ENCODE results near the gene SAXO1. TPM values are rescaled to one million over a fixed set of nuclear protein-coding genes. Genes with fewer than 3 reads are reported as not detected.

The SAXO1 gene
- total RNA-seq, 1 donor from 2014 or later: 0.09 TPM

DNA sequence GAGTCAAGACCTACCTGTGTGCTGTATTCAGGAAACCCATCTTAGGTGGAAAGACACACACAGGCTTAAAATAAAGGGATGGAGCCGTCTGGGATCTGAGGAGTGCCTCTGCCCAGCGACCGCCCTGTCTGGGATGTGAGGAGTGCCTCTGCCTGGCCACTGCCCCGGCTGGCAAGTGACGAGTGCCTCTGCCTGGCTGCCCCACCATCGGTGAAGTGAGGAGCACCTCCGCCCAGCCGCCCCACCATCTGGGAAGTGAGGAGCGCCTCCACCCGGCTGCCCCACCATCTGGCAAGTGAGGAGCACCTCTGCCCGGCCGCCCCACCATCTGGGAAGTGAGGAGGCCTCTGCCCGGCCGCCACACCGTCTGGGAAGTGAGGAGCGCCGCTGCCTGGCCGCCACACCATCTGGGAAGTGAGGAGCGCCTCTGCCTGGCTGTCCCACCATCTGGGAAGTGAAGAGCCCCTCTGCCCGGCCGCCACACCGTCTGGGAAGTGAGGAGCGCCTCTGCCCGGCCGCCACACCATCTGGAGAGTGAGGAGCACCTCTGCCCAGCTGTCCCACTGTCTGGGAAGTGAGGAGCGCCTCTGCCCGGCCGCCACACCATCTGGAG is 33.7 kb downstream of the SAXO1 start:
- peaks cover 12% of the 10 kb centered on the region for H3K4me1 ChIP-seq
- no peak overlapping the region for H2AFZ ChIP-seq (replicated peaks)
- H3K4me3 Mint-ChIP-seq: no peak overlapping the region
- no peaks in the 10 kb centered on the region for H3F3A ChIP-seq (ENCODE audit: low read depth)
- no peak overlapping the region for H3K4me3 ChIP-seq
- no peak overlapping the region for H3K9ac ChIP-seq
- H3K36me3 ChIP-seq: no peaks in the 10 kb centered on the region
- no peaks in the 10 kb centered on the region for H3K79me2 ChIP-seq (ENCODE audit: low read depth)
- no peak overlapping the region for H3K27ac ChIP-seq
- H3K36me3 Mint-ChIP-seq: peaks cover 10% of the 10 kb centered on the region
- TF ChIP-seq EZH2 (IDR thresholded peaks at IDR 0.05): no peak
- TF ChIP-seq, protein P1, sequence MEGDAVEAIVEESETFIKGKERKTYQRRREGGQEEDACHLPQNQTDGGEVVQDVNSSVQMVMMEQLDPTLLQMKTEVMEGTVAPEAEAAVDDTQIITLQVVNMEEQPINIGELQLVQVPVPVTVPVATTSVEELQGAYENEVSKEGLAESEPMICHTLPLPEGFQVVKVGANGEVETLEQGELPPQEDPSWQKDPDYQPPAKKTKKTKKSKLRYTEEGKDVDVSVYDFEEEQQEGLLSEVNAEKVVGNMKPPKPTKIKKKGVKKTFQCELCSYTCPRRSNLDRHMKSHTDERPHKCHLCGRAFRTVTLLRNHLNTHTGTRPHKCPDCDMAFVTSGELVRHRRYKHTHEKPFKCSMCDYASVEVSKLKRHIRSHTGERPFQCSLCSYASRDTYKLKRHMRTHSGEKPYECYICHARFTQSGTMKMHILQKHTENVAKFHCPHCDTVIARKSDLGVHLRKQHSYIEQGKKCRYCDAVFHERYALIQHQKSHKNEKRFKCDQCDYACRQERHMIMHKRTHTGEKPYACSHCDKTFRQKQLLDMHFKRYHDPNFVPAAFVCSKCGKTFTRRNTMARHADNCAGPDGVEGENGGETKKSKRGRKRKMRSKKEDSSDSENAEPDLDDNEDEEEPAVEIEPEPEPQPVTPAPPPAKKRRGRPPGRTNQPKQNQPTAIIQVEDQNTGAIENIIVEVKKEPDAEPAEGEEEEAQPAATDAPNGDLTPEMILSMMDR (IDR thresholded peaks at IDR 0.05): no peak
- no peak for TF ChIP-seq EZH2phosphoT487 (IDR thresholded peaks at IDR 0.05)
- H3K9me3 Mint-ChIP-seq: peaks cover 46% of the 10 kb centered on the region
- no peaks in the 10 kb centered on the region for H3K27me3 ChIP-seq
- H3K27ac Mint-ChIP-seq: no peak overlapping the region
- no peaks in the 10 kb centered on the region for H3K9me3 ChIP-seq (ENCODE audit: low read depth)
- H4K20me1 ChIP-seq (ENCODE audit: low read depth): no peaks in the 10 kb centered on the region
- H3K4me1 Mint-ChIP-seq: peaks cover 11% of the 10 kb centered on the region
- no peak overlapping the region for H3K4me2 ChIP-seq
- peaks cover 3% of the 10 kb centered on the region for H3K27me3 Mint-ChIP-seq (ENCODE audit: insufficient read depth, low read depth)
- no peak for DNase-seq (ENCODE audit: low spot score)

- Histone ChIP-seq H4K20me1 (ENCODE audit: low read depth) (no peaks in the 10 kb centered on the region), H3K9me3 (ENCODE audit: low read depth) (no peaks in the 10 kb centered on the region), H3K79me2 (ENCODE audit: low read depth) (no peaks in the 10 kb centered on the region), H2AFZ (replicated peaks) (peak overlapping the region; percentile 26), H3K36me3 (no peaks in the 10 kb centered on the region), H3K27me3 (no peaks in the 10 kb centered on the region), H3F3A (ENCODE audit: low read depth) (no peaks in the 10 kb centered on the region), H3K4me1 (peaks cover 12% of the 10 kb centered on the region), H3K4me3 (no peak overlapping the region), H3K27ac (no peak overlapping the region), H3K4me2 (no peak overlapping the region), H3K9ac (no peak overlapping the region)
- Mint-ChIP-seq H3K4me1 (peaks cover 11% of the 10 kb centered on the region), H3K27ac (no peak overlapping the region), H3K9me3 (peaks cover 29% of the 10 kb centered on the region), H3K27me3 (ENCODE audit: insufficient read depth, low read depth) (no peaks in the 10 kb centered on the region), H3K36me3 (peaks cover 10% of the 10 kb centered on the region), H3K4me3 (no peak overlapping the region)
- TF ChIP-seq, protein P1 (IDR thresholded peaks at IDR 0.05): no peak
- TF ChIP-seq EZH2phosphoT487 (IDR thresholded peaks at IDR 0.05) (no peak), EZH2 (IDR thresholded peaks at IDR 0.05) (no peak)
- DNase-seq (ENCODE audit: low spot score): no peak
Measured at GRCh38 chr9:18997151-18997550, 35.9 kb downstream of the SAXO1 start.

DNA sequence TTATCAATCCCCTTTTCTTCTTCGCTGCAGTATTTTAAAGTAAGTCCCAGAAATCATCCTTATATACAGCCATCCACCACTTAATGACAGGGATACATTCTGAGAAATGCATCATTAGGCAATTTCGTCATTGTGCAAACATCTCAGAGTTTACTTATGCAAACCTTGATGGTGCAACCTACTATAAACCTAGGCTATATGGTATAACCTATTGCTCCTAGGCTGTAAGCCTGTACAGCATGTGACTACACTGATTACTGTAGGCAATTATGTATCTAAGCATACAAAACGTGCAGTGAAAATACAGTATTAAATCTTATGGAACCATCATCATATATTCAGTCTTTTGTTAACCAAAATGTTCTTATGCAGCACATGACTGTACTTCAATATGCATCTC is 36.8 kb downstream of the SAXO1 start:
- Mint-ChIP-seq H3K36me3 (peaks cover 10% of the 10 kb centered on the region), H3K27me3 (ENCODE audit: insufficient read depth, low read depth) (peaks cover 2% of the 10 kb centered on the region), H3K9me3 (peaks cover 23% of the 10 kb centered on the region), H3K4me3 (no peak overlapping the region), H3K4me1 (peaks cover 11% of the 10 kb centered on the region), H3K27ac (no peak overlapping the region)
- no peak for DNase-seq (ENCODE audit: low spot score)
- Histone ChIP-seq H3K79me2 (ENCODE audit: low read depth) (no peaks in the 10 kb centered on the region), H3K4me2 (no peak overlapping the region), H3K4me3 (no peak overlapping the region), H4K20me1 (ENCODE audit: low read depth) (no peaks in the 10 kb centered on the region), H3K27ac (no peak overlapping the region), H3K27me3 (no peaks in the 10 kb centered on the region), H3K9ac (no peak overlapping the region), H3K36me3 (no peaks in the 10 kb centered on the region), H3K9me3 (ENCODE audit: low read depth) (no peaks in the 10 kb centered on the region), H3F3A (ENCODE audit: low read depth) (no peaks in the 10 kb centered on the region), H2AFZ (replicated peaks) (no peak overlapping the region), H3K4me1 (peaks cover 12% of the 10 kb centered on the region)
- TF ChIP-seq, protein P1 (IDR thresholded peaks at IDR 0.05): no peak
- TF ChIP-seq EZH2 (IDR thresholded peaks at IDR 0.05) (no peak), EZH2phosphoT487 (IDR thresholded peaks at IDR 0.05) (no peak)

Measured in neural progenitor cell (in vitro differentiated cells).